ENCODE results near the gene HDLBP. TPM values are rescaled to one million over a fixed set of nuclear protein-coding genes. Genes with fewer than 3 reads are reported as not detected.
A peak's percentile ranks its signal among the peaks of the same experiment; 100 is the strongest.

The HDLBP gene
- total and polyA plus RNA-seq, 10 of the 15 experiments (the other 5 are each of a cell fraction or from before 2014, with no cell fraction given): 19.5 to 383 (median 249) TPM

DNA sequence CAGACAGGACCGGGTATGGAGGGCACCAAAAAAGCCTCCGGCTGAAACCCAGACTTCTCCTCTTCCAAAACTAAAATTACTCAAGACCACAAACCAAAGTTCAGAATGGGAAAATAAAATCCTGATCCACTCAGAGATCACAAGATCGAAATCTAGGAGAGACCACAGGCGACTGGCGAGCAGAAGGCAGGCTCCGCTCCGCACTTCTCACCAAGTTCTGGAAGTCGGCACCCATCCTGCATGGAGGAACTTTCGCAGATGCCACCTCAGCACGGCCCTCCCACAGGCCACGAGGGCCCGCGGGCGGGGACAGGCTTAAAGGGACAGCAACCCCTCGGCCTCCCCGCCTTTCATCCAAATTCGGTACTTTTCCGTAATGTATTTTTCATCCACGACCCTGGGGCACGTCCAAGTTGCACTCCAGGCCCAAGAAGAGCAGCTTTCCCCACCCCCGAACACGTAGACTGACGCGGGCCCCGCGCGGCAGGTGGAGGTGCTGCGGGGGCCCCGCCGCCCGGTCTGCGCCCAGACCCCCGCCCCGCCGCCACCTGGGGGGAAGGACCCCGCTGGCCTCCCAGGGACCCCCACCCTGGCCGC is 43.7 kb downstream of the HDLBP start (continued):
- TF ChIP-seq, protein P1, sequence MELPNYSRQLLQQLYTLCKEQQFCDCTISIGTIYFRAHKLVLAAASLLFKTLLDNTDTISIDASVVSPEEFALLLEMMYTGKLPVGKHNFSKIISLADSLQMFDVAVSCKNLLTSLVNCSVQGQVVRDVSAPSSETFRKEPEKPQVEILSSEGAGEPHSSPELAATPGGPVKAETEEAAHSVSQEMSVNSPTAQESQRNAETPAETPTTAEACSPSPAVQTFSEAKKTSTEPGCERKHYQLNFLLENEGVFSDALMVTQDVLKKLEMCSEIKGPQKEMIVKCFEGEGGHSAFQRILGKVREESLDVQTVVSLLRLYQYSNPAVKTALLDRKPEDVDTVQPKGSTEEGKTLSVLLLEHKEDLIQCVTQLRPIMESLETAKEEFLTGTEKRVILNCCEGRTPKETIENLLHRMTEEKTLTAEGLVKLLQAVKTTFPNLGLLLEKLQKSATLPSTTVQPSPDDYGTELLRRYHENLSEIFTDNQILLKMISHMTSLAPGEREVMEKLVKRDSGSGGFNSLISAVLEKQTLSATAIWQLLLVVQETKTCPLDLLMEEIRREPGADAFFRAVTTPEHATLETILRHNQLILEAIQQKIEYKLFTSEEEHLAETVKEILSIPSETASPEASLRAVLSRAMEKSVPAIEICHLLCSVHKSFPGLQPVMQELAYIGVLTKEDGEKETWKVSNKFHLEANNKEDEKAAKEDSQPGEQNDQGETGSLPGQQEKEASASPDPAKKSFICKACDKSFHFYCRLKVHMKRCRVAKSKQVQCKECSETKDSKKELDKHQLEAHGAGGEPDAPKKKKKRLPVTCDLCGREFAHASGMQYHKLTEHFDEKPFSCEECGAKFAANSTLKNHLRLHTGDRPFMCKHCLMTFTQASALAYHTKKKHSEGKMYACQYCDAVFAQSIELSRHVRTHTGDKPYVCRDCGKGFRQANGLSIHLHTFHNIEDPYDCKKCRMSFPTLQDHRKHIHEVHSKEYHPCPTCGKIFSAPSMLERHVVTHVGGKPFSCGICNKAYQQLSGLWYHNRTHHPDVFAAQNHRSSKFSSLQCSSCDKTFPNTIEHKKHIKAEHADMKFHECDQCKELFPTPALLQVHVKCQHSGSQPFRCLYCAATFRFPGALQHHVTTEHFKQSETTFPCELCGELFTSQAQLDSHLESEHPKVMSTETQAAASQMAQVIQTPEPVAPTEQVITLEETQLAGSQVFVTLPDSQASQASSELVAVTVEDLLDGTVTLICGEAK (IDR thresholded peaks at IDR 0.05; ENCODE audit: borderline replicate concordance): no peak
- TF ChIP-seq, protein P2, sequence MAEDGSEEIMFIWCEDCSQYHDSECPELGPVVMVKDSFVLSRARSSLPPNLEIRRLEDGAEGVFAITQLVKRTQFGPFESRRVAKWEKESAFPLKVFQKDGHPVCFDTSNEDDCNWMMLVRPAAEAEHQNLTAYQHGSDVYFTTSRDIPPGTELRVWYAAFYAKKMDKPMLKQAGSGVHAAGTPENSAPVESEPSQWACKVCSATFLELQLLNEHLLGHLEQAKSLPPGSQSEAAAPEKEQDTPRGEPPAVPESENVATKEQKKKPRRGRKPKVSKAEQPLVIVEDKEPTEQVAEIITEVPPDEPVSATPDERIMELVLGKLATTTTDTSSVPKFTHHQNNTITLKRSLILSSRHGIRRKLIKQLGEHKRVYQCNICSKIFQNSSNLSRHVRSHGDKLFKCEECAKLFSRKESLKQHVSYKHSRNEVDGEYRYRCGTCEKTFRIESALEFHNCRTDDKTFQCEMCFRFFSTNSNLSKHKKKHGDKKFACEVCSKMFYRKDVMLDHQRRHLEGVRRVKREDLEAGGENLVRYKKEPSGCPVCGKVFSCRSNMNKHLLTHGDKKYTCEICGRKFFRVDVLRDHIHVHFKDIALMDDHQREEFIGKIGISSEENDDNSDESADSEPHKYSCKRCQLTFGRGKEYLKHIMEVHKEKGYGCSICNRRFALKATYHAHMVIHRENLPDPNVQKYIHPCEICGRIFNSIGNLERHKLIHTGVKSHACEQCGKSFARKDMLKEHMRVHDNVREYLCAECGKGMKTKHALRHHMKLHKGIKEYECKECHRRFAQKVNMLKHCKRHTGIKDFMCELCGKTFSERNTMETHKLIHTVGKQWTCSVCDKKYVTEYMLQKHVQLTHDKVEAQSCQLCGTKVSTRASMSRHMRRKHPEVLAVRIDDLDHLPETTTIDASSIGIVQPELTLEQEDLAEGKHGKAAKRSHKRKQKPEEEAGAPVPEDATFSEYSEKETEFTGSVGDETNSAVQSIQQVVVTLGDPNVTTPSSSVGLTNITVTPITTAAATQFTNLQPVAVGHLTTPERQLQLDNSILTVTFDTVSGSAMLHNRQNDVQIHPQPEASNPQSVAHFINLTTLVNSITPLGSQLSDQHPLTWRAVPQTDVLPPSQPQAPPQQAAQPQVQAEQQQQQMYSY (CRISPR knock-in tag; IDR thresholded peaks at IDR 0.05): no peak
- TF ChIP-seq, protein P3, sequence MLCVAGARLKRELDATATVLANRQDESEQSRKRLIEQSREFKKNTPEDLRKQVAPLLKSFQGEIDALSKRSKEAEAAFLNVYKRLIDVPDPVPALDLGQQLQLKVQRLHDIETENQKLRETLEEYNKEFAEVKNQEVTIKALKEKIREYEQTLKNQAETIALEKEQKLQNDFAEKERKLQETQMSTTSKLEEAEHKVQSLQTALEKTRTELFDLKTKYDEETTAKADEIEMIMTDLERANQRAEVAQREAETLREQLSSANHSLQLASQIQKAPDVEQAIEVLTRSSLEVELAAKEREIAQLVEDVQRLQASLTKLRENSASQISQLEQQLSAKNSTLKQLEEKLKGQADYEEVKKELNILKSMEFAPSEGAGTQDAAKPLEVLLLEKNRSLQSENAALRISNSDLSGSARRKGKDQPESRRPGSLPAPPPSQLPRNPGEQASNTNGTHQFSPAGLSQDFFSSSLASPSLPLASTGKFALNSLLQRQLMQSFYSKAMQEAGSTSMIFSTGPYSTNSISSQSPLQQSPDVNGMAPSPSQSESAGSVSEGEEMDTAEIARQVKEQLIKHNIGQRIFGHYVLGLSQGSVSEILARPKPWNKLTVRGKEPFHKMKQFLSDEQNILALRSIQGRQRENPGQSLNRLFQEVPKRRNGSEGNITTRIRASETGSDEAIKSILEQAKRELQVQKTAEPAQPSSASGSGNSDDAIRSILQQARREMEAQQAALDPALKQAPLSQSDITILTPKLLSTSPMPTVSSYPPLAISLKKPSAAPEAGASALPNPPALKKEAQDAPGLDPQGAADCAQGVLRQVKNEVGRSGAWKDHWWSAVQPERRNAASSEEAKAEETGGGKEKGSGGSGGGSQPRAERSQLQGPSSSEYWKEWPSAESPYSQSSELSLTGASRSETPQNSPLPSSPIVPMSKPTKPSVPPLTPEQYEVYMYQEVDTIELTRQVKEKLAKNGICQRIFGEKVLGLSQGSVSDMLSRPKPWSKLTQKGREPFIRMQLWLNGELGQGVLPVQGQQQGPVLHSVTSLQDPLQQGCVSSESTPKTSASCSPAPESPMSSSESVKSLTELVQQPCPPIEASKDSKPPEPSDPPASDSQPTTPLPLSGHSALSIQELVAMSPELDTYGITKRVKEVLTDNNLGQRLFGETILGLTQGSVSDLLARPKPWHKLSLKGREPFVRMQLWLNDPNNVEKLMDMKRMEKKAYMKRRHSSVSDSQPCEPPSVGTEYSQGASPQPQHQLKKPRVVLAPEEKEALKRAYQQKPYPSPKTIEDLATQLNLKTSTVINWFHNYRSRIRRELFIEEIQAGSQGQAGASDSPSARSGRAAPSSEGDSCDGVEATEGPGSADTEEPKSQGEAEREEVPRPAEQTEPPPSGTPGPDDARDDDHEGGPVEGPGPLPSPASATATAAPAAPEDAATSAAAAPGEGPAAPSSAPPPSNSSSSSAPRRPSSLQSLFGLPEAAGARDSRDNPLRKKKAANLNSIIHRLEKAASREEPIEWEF (IDR thresholded peaks at IDR 0.05; ENCODE audit: insufficient replicate concordance, low read depth, low read length): no peak
- no peak for TF ChIP-seq YBX1 (IDR thresholded peaks at IDR 0.05)
- TF ChIP-seq LARP7 (IDR thresholded peaks at IDR 0.05): no peak
- TF ChIP-seq HCFC1 (IDR thresholded peaks at IDR 0.05; ENCODE audit: low read length): no peak
- TF ChIP-seq, protein P4, sequence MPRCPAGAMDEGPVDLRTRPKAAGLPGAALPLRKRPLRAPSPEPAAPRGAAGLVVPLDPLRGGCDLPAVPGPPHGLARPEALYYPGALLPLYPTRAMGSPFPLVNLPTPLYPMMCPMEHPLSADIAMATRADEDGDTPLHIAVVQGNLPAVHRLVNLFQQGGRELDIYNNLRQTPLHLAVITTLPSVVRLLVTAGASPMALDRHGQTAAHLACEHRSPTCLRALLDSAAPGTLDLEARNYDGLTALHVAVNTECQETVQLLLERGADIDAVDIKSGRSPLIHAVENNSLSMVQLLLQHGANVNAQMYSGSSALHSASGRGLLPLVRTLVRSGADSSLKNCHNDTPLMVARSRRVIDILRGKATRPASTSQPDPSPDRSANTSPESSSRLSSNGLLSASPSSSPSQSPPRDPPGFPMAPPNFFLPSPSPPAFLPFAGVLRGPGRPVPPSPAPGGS (IDR thresholded peaks at IDR 0.05; ENCODE audit: borderline replicate concordance, insufficient read depth, low read depth, low read length, poor library complexity, severe bottlenecking): no peak
- 0 out of 2 replicates have a peak, but pooled peaks have one; percentile 12 for TF ChIP-seq TCF12 (IDR thresholded peaks at IDR 0.05; ENCODE audit: low read depth, low read length)
- TF ChIP-seq, protein P5, sequence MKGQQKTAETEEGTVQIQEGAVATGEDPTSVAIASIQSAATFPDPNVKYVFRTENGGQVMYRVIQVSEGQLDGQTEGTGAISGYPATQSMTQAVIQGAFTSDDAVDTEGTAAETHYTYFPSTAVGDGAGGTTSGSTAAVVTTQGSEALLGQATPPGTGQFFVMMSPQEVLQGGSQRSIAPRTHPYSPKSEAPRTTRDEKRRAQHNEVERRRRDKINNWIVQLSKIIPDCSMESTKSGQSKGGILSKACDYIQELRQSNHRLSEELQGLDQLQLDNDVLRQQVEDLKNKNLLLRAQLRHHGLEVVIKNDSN (IDR thresholded peaks at IDR 0.05; ENCODE audit: borderline replicate concordance, extremely low read length, insufficient read depth, low read depth, low read length): peak; percentile 67
- TF ChIP-seq, protein P6, sequence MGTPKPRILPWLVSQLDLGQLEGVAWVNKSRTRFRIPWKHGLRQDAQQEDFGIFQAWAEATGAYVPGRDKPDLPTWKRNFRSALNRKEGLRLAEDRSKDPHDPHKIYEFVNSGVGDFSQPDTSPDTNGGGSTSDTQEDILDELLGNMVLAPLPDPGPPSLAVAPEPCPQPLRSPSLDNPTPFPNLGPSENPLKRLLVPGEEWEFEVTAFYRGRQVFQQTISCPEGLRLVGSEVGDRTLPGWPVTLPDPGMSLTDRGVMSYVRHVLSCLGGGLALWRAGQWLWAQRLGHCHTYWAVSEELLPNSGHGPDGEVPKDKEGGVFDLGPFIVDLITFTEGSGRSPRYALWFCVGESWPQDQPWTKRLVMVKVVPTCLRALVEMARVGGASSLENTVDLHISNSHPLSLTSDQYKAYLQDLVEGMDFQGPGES (IDR thresholded peaks at IDR 0.05): no peak

All from GM12878 (cell line).